Activated B cell treated with CpG ODN at 0.5 μM for 24 hours (primary cell): ENCODE data around the gene B3GNT8. TPM values are rescaled to one million over a fixed set of nuclear protein-coding genes. Genes with fewer than 3 reads are reported as not detected.
A peak's percentile ranks its signal among the peaks of the same experiment; 100 is the strongest.

Source experiments
- ATAC-seq: fragments of 200-7000 bp; cut with Tn5 transposase; one replicate; pipeline ENCODE4 v1.10.0; 2021; ENCODE audit warnings: low read depth, mild to moderate bottlenecking, moderate library complexity
- CTCF ChIA-PET: fragments of 350-600 bp; sonication (Branson Sonifier 250); formaldehyde crosslinking; loops from one replicate; lab custom pipeline; 2021; ENCODE audit warnings: antibody characterized with exemption; lab: Charles Lee
- POLR2A ChIA-PET: fragments of 350-600 bp; sonication (Branson Sonifier 250); formaldehyde crosslinking; loops from one replicate; lab custom pipeline; 2021; ENCODE audit warnings: antibody characterized with exemption; lab: Charles Lee
- DNase-seq: peaks from one replicate; pipeline ENCODE4 v3.0.0; 2022
- H3K27ac Mint-ChIP-seq: one replicate; pipeline ENCODE4 v1.8.0; 2020; ENCODE audit warnings: mixed read lengths
- H3K27me3 Mint-ChIP-seq: one replicate; pipeline ENCODE4 v1.8.0; 2021; ENCODE audit warnings: mixed read lengths
- H3K36me3 Mint-ChIP-seq: one replicate; pipeline ENCODE4 v1.8.0; 2021; ENCODE audit warnings: low read depth, mixed read lengths
- H3K4me1 Mint-ChIP-seq: one replicate; pipeline ENCODE4 v1.8.0; 2021; ENCODE audit warnings: mixed read lengths
- H3K4me3 Mint-ChIP-seq: one replicate; pipeline ENCODE4 v1.8.0; 2020; ENCODE audit warnings: mild to moderate bottlenecking, mixed read lengths
- H3K9me3 Mint-ChIP-seq: one replicate; pipeline ENCODE4 v1.8.0; 2020; ENCODE audit warnings: mixed read lengths
- CTCF ChIP-seq: fragments of 200-600 bp; IDR thresholded peaks from one replicate; pipeline ENCODE4 v1.8.0; 2022; ENCODE audit warnings: antibody characterized with exemption, mild to moderate bottlenecking
- intact Hi-C: fragments of 100-400 bp; cut with micrococcal nuclease; formaldehyde crosslinking; loops from one replicate; pipeline ENCODE4 v1.15.1; 2024
- total RNA-seq: library from RNA; stranded (reverse); gene quantifications from 2 replicates; pipeline ENCODE4 v1.2.3, GENCODE V29; 2022

The B3GNT8 gene
- total RNA-seq, 1 donor from 2014 or later = 0.24 TPM

DNA sequence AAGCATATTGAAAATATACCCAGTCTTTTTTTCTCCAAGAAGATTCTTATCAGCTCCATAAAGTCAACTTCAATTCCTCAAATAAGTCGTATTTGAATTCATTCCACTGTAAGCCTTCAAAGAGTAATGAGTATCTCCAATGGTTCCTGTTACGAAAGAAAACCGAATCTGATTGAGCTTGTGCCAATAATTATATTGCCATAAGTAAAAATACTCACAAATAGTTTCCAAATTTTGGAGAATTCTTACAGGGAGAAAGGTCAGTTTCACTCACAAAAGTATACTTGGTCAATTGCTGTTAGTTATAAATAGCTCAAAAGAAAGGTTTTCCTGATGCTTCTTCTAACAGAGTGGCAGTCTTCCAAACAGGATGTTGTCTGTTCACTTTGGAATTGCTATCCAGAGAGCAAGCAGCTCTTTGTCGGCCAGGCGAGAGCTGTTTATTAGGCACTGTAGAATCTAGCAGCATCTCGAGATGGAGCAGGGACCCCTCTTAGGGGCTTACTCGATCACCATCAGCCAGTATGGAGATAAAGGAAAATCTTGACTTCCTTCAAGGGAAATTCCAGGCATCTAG is 29.3 kb upstream of the B3GNT8 start:
- H3K27me3 Mint-ChIP-seq = peaks cover 8% of the 10 kb centered on the region
- no peak overlapping the region for H3K27ac Mint-ChIP-seq
- ATAC-seq (no peak), DNase-seq (no peak)
- no peak for TF ChIP-seq CTCF
- no peaks in the 10 kb centered on the region for H3K9me3 Mint-ChIP-seq
- intact Hi-C loops = no loop called here
- H3K4me1 Mint-ChIP-seq = peaks cover 27% of the 10 kb centered on the region
- H3K36me3 Mint-ChIP-seq = no peaks in the 10 kb centered on the region
- POLR2A ChIA-PET = interaction anchor here (0.9 to 1.2 kb wide), 3 partner anchors 65 to 112 kb away, joined by 3 read pairs; no protein-coding TSS in a partner anchor
- no peak overlapping the region for H3K4me3 Mint-ChIP-seq
- CTCF ChIA-PET = interaction anchor here (0.8 to 1.8 kb wide), 3 partner anchors 105 to 114 kb away, joined by 3 to 7 read pairs (median 4); no protein-coding TSS in a partner anchor

- H3K36me3 Mint-ChIP-seq = no peaks in the 10 kb centered on the region
- ATAC-seq (no peak), DNase-seq (no peak)
- ChIA-PET CTCF (interaction anchor here (0.8 to 1.8 kb wide), 3 partner anchors 105 to 114 kb away, joined by 3 to 7 read pairs (median 4); no protein-coding TSS in a partner anchor), POLR2A (interaction anchor here (0.9 to 1.2 kb wide), 3 partner anchors 66 to 113 kb away, joined by 3 read pairs; no protein-coding TSS in a partner anchor)
- no peak for TF ChIP-seq CTCF
- intact Hi-C loops = no loop called here
- peaks cover 8% of the 10 kb centered on the region for H3K27me3 Mint-ChIP-seq
- H3K4me3 Mint-ChIP-seq = no peak overlapping the region
- peaks cover 27% of the 10 kb centered on the region for H3K4me1 Mint-ChIP-seq
- H3K27ac Mint-ChIP-seq = no peak overlapping the region
- H3K9me3 Mint-ChIP-seq = no peaks in the 10 kb centered on the region
Measured at GRCh38 chr19:41455936-41456335, 28.8 kb upstream of the B3GNT8 start.

- intact Hi-C loops = no loop called here
- ATAC-seq (no peak), DNase-seq (no peak)
- H3K36me3 Mint-ChIP-seq = no peaks in the 10 kb centered on the region
- POLR2A ChIA-PET = interaction anchor here (0.6 kb wide), 1 partner anchor 79 kb away, joined by 3 read pairs; no protein-coding TSS in a partner anchor
- H3K9me3 Mint-ChIP-seq = no peaks in the 10 kb centered on the region
- H3K27ac Mint-ChIP-seq = peak overlapping the region; percentile 4
- H3K27me3 Mint-ChIP-seq = peaks cover 4% of the 10 kb centered on the region
- no peak overlapping the region for H3K4me3 Mint-ChIP-seq
- no peak for TF ChIP-seq CTCF
- CTCF ChIA-PET = interaction anchor here (1.2 to 13.2 kb wide), 2 partner anchors 84 to 113 kb away, joined by 3 to 344 read pairs; no protein-coding TSS in a partner anchor
- H3K4me1 Mint-ChIP-seq = peaks cover 36% of the 10 kb centered on the region
Measured at GRCh38 chr19:41452584-41453275, 25.6 kb upstream of the B3GNT8 start.

DNA sequence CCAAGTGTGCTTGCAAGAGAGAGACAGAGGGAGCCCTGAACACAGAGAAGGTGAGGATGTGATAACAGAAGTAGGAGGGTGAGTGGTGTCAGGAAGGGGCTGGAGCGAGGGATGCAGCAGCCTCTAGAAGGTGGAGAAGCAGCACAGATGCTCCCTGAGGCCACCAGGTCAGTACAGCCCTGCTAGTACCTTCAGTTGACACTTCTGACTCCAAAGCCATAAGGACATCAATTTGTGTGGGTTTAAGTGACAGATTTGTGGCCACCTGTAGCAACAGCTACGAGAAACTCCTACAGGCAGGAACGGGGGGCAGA is 22.6 kb upstream of the B3GNT8 start:
- Mint-ChIP-seq H3K9me3 (no peaks in the 10 kb centered on the region), H3K27ac (no peak overlapping the region), H3K4me1 (peaks cover 25% of the 10 kb centered on the region), H3K27me3 (peaks cover 2% of the 10 kb centered on the region), H3K4me3 (no peak overlapping the region), H3K36me3 (no peaks in the 10 kb centered on the region)
- no peak for TF ChIP-seq CTCF
- ChIA-PET POLR2A (interaction anchor here (0.8 to 4.2 kb wide), 8 partner anchors 10 to 120 kb away, joined by 3 to 47 read pairs (median 4); partner anchors contain the start of gene DMAC2), CTCF (interaction anchor here (0.9 to 13.2 kb wide), 15 partner anchors 10 to 147 kb away, joined by 3 to 344 read pairs (median 10); partner anchors contain the start of genes B9D2 and DMAC2)
- DNase-seq (no peak), ATAC-seq (peak; percentile 6)
- intact Hi-C loops = loop anchor here (1.0 to 5.0 kb wide), 8 partner anchors 13 to 248 kb away; no protein-coding TSS in a partner anchor
